Endothelial cell of umbilical vein (primary cell): ENCODE measurements around the gene NEO1. TPM values are rescaled to one million over a fixed set of nuclear protein-coding genes. Genes with fewer than 3 reads are reported as not detected.

Experiments
- BruUV-seq: library from RNA; stranded (reverse); fragments of 400-500 nt; replicated peaks from 2 replicates; lab custom pipeline; 2021; lab: Mats Ljungman, UMichigan
- CTCF ChIA-PET: fragments of 300-600, 350-600 bp; sonication (Branson Sonifier 250); formaldehyde crosslinking; loops from one replicate; lab custom pipeline; 2021; ENCODE audit warnings: antibody characterized with exemption, inconsistent platforms; lab: Charles Lee
- POLR2A ChIA-PET: fragments of 300-600, 350-600 bp; sonication (Branson Sonifier 250); formaldehyde crosslinking; loops from one replicate; lab custom pipeline; 2021; ENCODE audit warnings: antibody characterized with exemption, inconsistent platforms; lab: Charles Lee
- DNase-seq: peaks from one replicate; pipeline ENCODE4 v3.0.0-alpha.2; 2011; ENCODE audit warnings: low read depth, low spot score
- FAIRE-seq: peaks from 2 replicates; lab custom pipeline; 2011; peaks lifted over from hg19 to GRCh38; lab: Jason Lieb, UNC
- H2AFZ ChIP-seq: 2 replicates; pipeline ENCODE4 v1.6.0; 2012; ENCODE audit warnings: low read depth, low read length, control low read depth, inconsistent platforms
- H3K27ac ChIP-seq: 2 replicates; pipeline ENCODE4 v1.5.1; 2011; ENCODE audit warnings: low read depth, mild to moderate bottlenecking, control low read depth, low read length, moderate library complexity; ENCODE audit not compliant: insufficient read depth
- H3K27me3 ChIP-seq, 2 experiments: 2 replicates each; pipeline versions ENCODE4 v1.6.0 to v1.6.1; 2011; ENCODE audit warnings: low read length in 2 of 2, mixed read lengths in 1 of 2; ENCODE audit not compliant: control insufficient read depth in 2 of 2, insufficient read depth in 2 of 2
- H3K36me3 ChIP-seq, 2 experiments: 2 replicates in 1 of 2; 3 replicates in 1 of 2; pipeline ENCODE4 v1.5.1; 2011; ENCODE audit warnings: low read length in 2 of 2, mild to moderate bottlenecking in 1 of 2, moderate library complexity in 1 of 2; ENCODE audit not compliant: control insufficient read depth in 2 of 2, insufficient read depth in 2 of 2; ENCODE audit errors: extremely low read depth in 1 of 2
- H3K4me1 ChIP-seq: 3 replicates; pipeline ENCODE4 v1.5.1; 2011; ENCODE audit warnings: mild to moderate bottlenecking, low read length; ENCODE audit not compliant: control insufficient read depth, insufficient read depth; ENCODE audit errors: extremely low read depth
- H3K4me2 ChIP-seq: 2 replicates; pipeline ENCODE4 v1.6.1; 2011; ENCODE audit warnings: low read length, control low read depth, mixed read lengths; ENCODE audit not compliant: insufficient read depth
- H3K4me3 ChIP-seq, 3 experiments: fragments of 200-600 bp in 1 of 3; sonication (generic), shearing (Covaris generic) in 1 of 3; replicated peaks in 1 of 3; 2 replicates each; pipeline ENCODE4 v1.5.1; 2011 to 2016; ENCODE audit warnings: control low read depth in 3 of 3, low read length in 3 of 3, mild to moderate bottlenecking in 2 of 3, inconsistent platforms in 1 of 3, low read depth in 1 of 3, moderate library complexity in 1 of 3; ENCODE audit not compliant: insufficient read depth in 1 of 3
- H3K79me2 ChIP-seq: 2 replicates; pipeline ENCODE4 v1.6.0; 2012; ENCODE audit warnings: low read length, inconsistent platforms; ENCODE audit not compliant: control insufficient read depth, insufficient read depth
- H3K9ac ChIP-seq: replicated peaks from 2 replicates; pipeline ENCODE3; 2011; ENCODE audit warnings: low read length, control low read depth; ENCODE audit not compliant: insufficient read depth; ENCODE audit errors: extremely low read depth
- H3K9me1 ChIP-seq: replicated peaks from 3 replicates; pipeline ENCODE4 v1.6.0; 2011; ENCODE audit warnings: mild to moderate bottlenecking, low read length; ENCODE audit not compliant: control insufficient read depth, insufficient read depth; ENCODE audit errors: extremely low read depth
- H3K9me3 ChIP-seq: replicated peaks from 2 replicates; pipeline ENCODE4 v1.5.1; 2012; ENCODE audit warnings: low read length, inconsistent platforms; ENCODE audit not compliant: control insufficient read depth, insufficient read depth
- H4K20me1 ChIP-seq: replicated peaks from 2 replicates; pipeline ENCODE3; 2011; ENCODE audit warnings: mild to moderate bottlenecking, low read length; ENCODE audit not compliant: control insufficient read depth, insufficient read depth; ENCODE audit errors: extremely low read depth
- CTCF ChIP-seq, 2 donors: IDR thresholded peaks; 1 replicate in 1 of 2; 2 replicates in 1 of 2; pipeline ENCODE4 v1.5.1; 2011; ENCODE audit warnings: low read length in 2 of 2, mild to moderate bottlenecking in 2 of 2, moderate library complexity in 2 of 2, control low read depth in 1 of 2, inconsistent platforms in 1 of 2, low read depth in 1 of 2; ENCODE audit not compliant: insufficient read depth in 1 of 2; ENCODE audit errors: extremely low read depth in 1 of 2
- EZH2 ChIP-seq: IDR thresholded peaks from 2 replicates; pipeline ENCODE4 v1.6.1; 2012; ENCODE audit warnings: borderline replicate concordance, low read depth, mild to moderate bottlenecking, moderate library complexity, low read length, inconsistent platforms; ENCODE audit not compliant: severe bottlenecking
- FOS ChIP-seq: IDR thresholded peaks from 2 replicates; pipeline ENCODE4 v1.6.1; 2011; ENCODE audit warnings: mild to moderate bottlenecking, low read length, moderate library complexity, borderline replicate concordance; ENCODE audit not compliant: insufficient read depth
- GATA2 ChIP-seq: IDR thresholded peaks from 2 replicates; pipeline ENCODE4 v1.7.0; 2011; ENCODE audit warnings: low read depth, mild to moderate bottlenecking, moderate library complexity, mixed read lengths, low read length; ENCODE audit not compliant: insufficient read length, insufficient read depth
- MAX ChIP-seq: IDR thresholded peaks from 2 replicates; pipeline ENCODE4 v1.6.1; 2011; ENCODE audit not compliant: insufficient read depth, insufficient read length
- POLR2AphosphoS5 ChIP-seq: IDR thresholded peaks from 2 replicates; pipeline ENCODE4 v1.6.1; 2012; ENCODE audit warnings: low read depth, mild to moderate bottlenecking, control low read depth, low read length, moderate library complexity; ENCODE audit not compliant: insufficient read depth
- dilution Hi-C: fragments of 300-500 bp; cut with MboI; formaldehyde crosslinking; loops from one replicate; pipeline ENCODE4 v1.15.0; 2019; ENCODE audit warnings: low sequenced_read_pairs; ENCODE audit not compliant: extremely low pct_ligation_motif_present
- intact Hi-C: fragments of 100-400 bp; cut with micrococcal nuclease; formaldehyde crosslinking; loops from one replicate; pipeline ENCODE4 v1.10.0; 2022
- polyA plus RNA-seq, 4 experiments: library from polyadenylated mRNA; depleted of rRNA in 3 of 4; stranded (reverse) in 3 of 4; unstranded in 1 of 4; fragments of >200 nt; gene quantifications; 2 replicates each; pipeline versions ENCODE4 v1.2.1 to v1.2.3, GENCODE V29; 2011 to 2012; ENCODE audit warnings: missing spikeins in 1 of 4
- total RNA-seq: library from RNA; stranded (reverse); gene quantifications from 2 replicates; pipeline ENCODE4 v1.2.3, GENCODE V29; 2021

Gene NEO1
- total and polyA plus RNA-seq, 2 donors (not counting 3 experiments of a cell fraction or from before 2014, with no cell fraction given) = 0.12 to 0.35 TPM

- H4K20me1 ChIP-seq = no peaks in the 10 kb centered on the region
- H3K9me1 ChIP-seq = no peaks in the 10 kb centered on the region
- H3K36me3 ChIP-seq = no peaks in the 10 kb centered on the region
- BruUV-seq = no TSS peak
- no peak for DNase-seq
- intact Hi-C loops = no loop called here
- no peaks in the 10 kb centered on the region for H3K9me3 ChIP-seq
- H3K4me3 ChIP-seq = no peak overlapping the region
- H3K4me2 ChIP-seq = no peak overlapping the region
- no peaks in the 10 kb centered on the region for H3K4me1 ChIP-seq
- TF ChIP-seq CTCF (IDR thresholded peaks at IDR 0.05; ENCODE audit: extremely low read depth in 1 of 2, insufficient read depth in 1 of 2, low read depth in 1 of 2, low read length in 2 of 2) (no peak), GATA2 (no peak), FOS (no peak), EZH2 (no peak), POLR2AphosphoS5 (no peak), MAX (no peak)
- no peaks in the 10 kb centered on the region for H3K79me2 ChIP-seq
- H3K27ac ChIP-seq = no peak overlapping the region
- no peak overlapping the region for H2AFZ ChIP-seq
- POLR2A ChIA-PET = no interaction called here
- no peak for FAIRE-seq
- CTCF ChIA-PET = interaction anchor here (2.5 to 4.4 kb wide), 2 partner anchors 18 to 26 kb away, joined by 9 to 22 read pairs; no protein-coding TSS in a partner anchor
- H3K27me3 ChIP-seq = peaks cover 0 to 10% of the 10 kb centered on the region in 2 experiments
- dilution Hi-C loops = no loop called here
- H3K9ac ChIP-seq = no peak overlapping the region
Observed at GRCh38 chr15:73247331-73247730, 195.1 kb downstream of the NEO1 start.
